ENCODE results near the gene TRAF7.
"Not testable (repeated sequence)": the region's sequence is repeated elsewhere in the genome, so short reads cannot be mapped to it uniquely, and the experiment has no call there.

TRAF7 gene

GRCh38 chr16:2122934-2123683 lies 32.5 kb upstream of the TRAF7 start:
- not testable (repeated sequence) for DNase-seq

DNA sequence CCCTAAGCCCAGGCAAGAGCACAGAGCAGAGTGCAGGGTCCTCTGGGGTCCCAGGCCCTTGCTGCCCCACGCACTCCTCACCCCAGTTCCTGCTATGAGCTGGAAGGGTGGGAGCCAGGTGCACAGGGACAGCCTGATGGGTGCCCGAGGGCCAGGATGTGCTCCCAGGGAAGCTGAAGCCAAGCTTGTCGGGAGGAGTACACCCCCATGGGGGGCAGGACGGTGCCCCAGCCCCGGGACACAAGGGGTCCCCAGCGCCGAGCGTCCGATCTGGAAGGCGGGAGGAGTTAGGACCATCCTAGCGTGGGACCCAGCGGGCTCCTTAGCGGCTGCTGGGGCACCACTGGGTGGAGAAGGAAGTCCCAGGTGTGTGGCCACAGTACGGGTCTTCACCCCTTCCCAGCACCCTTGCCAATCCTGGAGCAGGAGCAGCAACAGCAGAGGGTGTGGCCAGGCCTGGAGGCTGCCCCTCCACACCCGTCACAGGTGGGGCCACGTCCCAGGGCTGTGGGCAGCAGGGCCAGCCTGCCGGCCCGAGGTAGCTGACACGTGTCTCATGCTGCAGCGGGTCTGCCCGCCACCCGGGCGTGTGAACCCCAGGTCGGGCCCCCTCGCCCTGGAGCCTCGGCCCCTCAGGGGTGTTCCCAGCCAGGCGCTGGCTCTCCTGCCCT lies 31.7 kb upstream of the TRAF7 start:
- DNase-seq: not testable (repeated sequence)

- DNase-seq: not testable (repeated sequence)
These were observed 31.2 kb upstream of the TRAF7 start for GRCh38 chr16:2124377-2124693.

GRCh38 chr16:2124694-2125444 lies 30.7 kb upstream of the TRAF7 start:
- DNase-seq: not testable (repeated sequence)

- DNase-seq: not testable (repeated sequence)
These were observed 30.0 kb upstream of the TRAF7 start for GRCh38 chr16:2125609-2126008.

DNA sequence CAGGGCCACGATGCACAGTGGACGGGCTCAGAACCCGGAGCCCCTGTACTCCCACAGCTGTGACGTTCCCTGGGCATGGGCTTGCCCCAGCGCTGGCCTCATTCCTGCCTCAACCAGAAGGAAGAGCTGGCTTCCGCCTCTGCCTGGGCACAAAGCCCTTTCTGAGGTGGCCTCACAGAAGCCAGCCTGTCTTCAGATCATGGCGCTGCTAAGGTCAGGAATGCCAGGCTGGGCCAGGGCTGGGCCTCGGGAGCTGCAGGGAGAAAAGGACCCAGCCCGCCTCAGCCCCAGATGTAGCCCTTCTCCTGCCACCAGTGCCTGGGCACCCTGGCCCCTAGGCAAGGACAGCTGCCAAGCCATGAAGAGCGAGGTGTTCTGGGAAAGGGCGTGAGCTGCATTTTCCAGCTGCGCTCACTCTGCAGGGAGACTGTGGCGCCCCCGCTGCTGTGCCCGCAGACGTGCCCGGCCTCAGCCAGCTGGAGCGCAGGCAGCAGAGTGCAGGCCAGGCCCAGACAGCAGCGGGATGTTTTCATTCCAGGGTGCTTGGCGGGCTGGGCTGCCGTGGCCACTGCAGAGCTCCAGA lies 29.3 kb upstream of the TRAF7 start:
- DNase-seq: not testable (repeated sequence)

DNA sequence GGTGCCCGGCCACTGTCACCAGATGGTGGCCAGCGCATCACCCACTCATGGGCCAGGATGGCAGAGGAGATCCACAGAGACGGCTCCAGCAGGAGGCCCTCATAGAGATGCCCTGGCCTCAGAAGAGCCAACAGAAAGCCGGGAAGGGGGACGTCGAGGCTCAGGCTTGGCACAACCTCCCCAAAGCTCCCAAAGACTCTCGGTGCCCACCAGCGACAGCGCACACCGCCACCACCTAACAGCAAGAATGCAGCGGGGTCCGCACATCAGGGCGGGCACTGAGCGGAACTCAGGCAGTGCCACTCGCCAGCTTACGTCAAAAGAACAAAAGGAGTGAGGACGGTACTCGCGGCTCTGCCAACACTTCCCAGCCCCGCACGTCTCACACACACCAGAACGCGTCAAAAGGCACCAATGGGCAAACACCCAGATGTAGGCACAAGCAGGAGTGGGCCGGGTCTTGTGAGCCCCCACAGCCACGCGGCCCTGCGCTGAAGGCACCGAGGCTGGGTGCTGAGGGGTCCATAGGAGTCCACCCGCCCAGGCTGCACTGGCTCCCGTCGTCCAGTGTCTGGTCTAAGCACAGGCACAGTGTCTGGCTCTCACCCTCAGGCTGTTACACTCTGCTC lies 28.5 kb upstream of the TRAF7 start:
- DNase-seq: not testable (repeated sequence)

DNA sequence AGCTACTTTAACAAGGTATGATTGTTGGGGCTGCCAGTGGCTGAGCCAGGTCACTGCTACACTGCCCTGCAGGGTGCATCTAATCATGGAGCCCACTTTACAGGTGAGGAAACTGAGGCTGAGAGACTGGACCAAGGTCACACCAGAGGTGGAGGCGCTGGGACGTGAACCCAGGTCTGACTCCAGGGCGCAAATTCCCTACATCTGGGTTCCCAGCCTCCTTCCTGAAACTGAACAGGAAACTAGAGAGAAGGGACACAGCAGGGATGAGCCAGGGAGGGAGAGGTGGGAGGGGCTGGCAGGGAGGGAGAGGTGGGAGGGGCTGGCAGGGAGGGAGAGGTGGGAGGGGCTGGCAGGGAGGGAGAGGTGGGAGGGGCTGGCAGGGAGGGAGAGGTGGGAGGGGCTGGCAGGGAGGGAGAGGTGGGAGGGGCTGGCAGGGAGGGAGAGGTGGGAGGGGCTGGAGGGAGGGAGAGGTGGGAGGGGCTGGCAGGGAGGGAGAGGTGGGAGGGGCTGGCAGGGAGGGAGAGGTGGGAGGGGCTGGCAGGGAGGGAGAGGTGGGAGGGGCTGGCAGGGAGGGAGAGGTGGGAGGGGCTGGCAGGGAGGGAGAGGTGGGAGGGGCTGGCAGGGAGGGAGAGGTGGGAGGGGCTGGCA lies 27.8 kb upstream of the TRAF7 start:
- peak; percentile 48 for DNase-seq

DNA sequence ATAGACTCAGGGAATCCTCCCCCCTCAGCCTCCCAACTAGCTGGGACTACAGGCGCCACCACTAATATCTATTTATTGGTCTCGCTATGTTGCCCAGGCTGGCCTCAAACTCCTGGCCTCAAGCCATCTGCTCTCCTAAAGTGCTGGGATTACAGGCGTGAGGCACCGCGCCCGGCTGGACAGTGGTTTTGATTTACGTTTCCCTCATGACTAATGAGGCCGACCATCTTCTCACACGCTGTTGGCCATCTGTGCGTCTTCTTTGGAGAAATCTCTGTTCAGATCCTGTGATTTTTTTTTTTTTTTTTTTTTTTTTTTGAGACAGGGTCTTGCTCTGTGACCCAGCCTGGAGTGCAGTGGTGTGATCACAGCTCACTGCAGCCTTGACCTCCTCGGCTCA lies 26.3 kb upstream of the TRAF7 start:
- DNase-seq: not testable (repeated sequence)

GRCh38 chr16:2129890-2130447 lies 25.6 kb upstream of the TRAF7 start:
- DNase-seq: not testable (repeated sequence)

- DNase-seq: not testable (repeated sequence)
These were observed 21.8 kb upstream of the TRAF7 start for GRCh38 chr16:2133797-2134196.

DNA sequence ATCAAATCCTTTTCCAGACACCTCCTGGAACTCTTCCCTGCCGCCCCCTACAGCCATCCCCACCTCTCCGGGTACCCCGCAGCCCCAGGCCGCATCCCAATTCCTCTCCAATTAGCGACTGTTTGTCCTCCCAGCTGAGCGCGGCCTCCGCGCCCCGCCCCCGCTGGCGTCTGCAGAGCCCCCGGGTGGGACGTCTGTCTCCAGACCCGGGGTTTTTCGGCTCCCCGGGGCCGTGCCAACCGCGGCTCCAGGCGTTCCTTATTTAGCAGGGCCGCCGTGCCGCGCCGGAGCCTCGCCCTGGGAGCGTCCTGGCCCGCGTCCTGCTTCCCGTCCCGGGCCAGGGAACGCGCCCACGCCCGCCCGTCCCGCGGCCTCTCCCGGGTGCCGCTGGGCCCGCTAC lies 20.5 kb upstream of the TRAF7 start:
- DNase-seq: peak; percentile 32

DNA sequence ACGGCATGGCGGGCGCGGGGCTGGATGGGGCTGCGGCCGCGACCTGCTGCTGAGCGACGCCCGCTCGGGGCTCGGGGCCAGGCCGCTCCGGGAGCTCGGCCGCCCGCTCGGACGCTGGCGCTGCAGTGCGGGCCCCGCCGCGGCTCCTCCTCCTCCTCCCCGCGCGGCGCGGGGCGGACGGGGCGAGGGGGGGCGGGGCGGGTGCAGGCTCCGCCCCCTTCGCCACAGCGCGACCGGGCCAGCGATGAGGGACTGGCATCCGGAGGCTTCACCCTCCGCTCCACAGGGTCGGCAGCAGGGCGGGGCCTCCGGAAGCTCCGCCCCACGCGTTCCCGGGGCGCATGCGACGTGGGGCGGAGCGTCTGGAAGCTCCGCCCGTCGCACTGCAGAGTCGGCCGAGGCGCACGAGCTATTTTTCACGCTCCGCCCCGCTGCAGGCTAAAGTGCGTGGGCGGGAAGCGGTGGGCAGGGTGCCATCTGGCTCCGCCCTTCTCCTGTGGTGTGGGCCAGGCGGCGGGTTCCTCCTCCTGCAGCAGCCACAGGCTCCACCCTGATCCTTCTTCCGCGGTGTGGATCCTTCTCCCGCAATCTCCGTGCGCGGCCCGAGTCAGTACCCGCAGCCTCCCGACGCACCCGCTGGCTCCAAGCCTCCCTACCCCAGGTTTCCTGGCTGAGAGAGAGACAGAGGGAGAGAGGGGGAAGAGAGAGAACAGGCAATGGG lies 19.7 kb upstream of the TRAF7 start, which contains the start of gene PKD1:
Gene PKD1, minus strand, starts transcription at position 129 of the 721 bp plus-strand sequence. CDS start 209 bp downstream, outside the sequence.
- peak; percentile 99 for DNase-seq

DNA sequence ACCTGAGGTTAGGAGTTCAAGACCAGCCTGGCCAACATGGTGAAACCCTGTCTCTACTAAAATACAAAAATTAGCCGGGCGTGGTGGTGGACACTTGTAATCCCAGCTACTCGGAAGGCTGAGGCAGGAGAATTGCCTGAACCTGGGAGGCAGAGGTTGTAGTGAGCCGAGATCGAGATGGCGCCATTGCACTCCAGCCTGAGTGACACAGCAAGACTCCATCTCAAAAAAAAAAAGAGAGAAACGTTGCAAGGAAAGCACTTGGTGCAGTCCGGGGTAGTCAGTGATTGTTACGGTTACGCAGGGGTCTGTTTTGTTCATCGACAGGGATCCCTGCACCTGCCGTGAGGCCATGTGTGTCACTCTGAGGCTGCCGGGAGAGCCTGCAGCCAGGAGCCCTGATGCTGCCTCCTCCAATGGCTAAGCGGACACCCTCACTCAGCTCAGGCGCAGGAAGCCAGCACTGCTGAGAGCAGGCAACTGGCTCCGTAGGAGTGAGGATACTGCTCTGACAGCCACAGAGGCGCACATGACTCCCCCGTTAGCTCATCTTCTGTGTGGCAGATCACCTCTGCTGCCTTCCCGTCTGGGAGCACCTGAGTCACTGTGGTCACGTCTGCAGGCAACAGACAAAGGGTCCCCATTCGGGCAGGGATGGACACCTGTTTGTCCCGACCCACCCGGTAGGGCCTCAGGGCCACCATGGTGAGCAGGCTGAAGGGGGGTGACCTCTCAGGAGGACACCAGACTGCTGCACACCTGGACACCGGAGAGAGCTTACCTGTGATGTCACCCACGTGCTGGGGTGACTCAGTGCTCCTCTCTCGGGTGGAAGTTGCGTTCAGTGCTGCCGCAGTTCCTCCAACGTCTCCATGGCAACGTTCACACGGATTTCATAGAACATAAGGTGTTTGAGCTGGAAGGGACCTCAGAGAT lies 12.4 kb upstream of the TRAF7 start:
- DNase-seq: no peak

DNA sequence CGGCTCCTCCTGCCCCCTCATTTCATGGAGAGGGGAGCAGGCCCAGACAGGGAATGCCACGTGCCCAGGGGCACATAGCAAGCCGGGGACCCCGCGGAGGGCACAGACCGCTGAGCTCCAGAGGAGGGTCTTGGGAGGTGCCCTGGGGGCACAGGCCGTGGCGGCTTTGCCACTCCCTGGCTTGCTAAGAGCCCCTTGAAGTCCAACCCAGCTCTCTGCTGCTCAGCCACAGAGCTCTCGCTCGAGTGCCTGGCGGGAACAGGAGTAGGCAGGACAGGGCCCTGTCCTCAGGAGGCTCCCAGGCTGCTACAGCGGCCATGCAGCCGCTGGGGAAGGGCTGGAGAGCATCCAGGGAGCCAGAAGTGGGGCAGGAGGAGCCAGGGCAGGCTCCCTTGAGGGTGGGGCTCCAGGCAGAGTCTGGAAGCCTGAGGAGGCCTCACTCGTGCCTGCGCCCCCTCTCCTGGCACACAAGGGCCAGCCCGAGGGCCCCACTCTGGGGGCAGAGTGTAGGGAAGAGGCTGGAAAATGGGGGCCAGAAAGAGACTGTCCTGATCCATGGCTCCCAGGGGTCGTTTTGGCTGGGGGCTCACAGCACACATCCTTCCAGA lies 11.6 kb upstream of the TRAF7 start:
- DNase-seq: no peak

- DNase-seq: no peak
These were observed 9.7 kb upstream of the TRAF7 start for GRCh38 chr16:2145843-2146242.

DNA sequence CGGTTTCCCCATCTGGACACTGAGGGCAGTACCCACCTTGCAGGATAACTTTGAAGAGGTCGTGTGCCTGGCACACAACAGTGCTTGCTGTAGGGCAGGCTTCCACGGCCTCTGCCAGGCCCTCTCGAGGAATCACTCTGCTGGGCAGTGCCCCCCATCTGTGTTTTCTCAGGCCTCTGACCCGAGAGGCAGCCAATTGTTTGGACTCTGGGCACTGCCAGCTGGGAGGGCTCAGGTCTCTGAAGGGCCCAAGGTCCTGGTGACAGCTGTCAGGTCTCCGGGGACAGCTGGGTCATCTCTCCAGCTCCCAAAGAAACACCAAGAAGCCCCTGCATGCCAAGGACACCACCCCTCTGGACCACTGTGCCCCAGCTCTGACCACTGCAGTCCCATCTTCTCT lies 8.2 kb upstream of the TRAF7 start:
- no peak for DNase-seq

DNA sequence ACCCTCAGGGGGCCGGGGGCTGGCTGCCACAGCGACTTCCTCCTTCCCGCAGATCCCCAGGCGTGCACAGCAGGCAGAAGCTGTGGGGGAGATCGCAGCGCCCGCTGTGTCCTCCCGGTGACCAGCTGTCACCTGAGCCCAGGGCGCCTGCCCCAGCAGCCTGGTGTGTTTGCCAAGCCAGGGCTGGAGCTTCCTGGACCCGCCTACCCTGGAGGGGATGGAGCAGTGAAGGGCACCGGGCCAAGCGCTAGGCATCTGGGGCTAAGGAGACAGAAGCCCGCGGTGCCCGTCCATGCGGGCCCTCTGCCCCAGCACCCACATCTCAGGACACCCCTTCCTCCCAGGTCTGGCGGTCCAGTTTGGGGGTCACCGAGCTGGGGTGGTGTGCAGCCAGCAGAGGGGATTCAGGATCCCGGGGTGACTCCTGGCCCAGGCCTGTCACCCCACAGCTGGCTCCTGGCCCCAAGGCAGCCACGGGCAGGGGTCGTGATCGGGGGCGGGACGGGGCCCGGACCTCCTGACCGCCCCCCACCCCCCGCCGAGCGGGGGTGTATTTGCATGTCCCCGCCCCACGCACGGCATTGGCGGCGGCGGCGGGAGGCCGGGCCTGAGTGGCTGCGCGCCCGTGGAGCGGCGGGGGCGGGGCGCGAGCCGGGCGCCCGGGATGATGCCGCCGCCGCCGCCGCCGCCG lies 7.5 kb upstream of the TRAF7 start, which contains the start of gene RAB26:
Gene RAB26, plus strand, starts transcription at position 645 of the 691 bp plus-strand sequence. CDS start 159 bp downstream, outside the sequence.
- peak; percentile 66 for DNase-seq
